ENCODE data around the gene SLC7A6OS.

The SLC7A6OS gene

GRCh38 chr16:68344252-68344651, 33.5 kb upstream of the SLC7A6OS start:
- no peak for DNase-seq (ENCODE audit: low spot score)

GRCh38 chr16:68343137-68343536, 32.4 kb upstream of the SLC7A6OS start:
- DNase-seq (ENCODE audit: low spot score): no peak

- DNase-seq (ENCODE audit: low spot score): no peak
Measured at GRCh38 chr16:68342620-68343019, 31.9 kb upstream of the SLC7A6OS start.

- DNase-seq (ENCODE audit: low spot score): no peak
Measured at GRCh38 chr16:68339214-68339613, 28.5 kb upstream of the SLC7A6OS start.

- DNase-seq (ENCODE audit: low spot score): no peak
Measured at GRCh38 chr16:68338326-68339119, 27.8 kb upstream of the SLC7A6OS start.

- no peak for DNase-seq (ENCODE audit: low spot score)
Measured at GRCh38 chr16:68335175-68335574, 24.4 kb upstream of the SLC7A6OS start.

GRCh38 chr16:68332411-68333121, 21.8 kb upstream of the SLC7A6OS start:
- DNase-seq (ENCODE audit: low spot score): peak; percentile 97

GRCh38 chr16:68331879-68332410, 21.2 kb upstream of the SLC7A6OS start:
- DNase-seq (ENCODE audit: low spot score): no peak

GRCh38 chr16:68328860-68329390, 18.2 kb upstream of the SLC7A6OS start:
- DNase-seq (ENCODE audit: low spot score): no peak

- DNase-seq (ENCODE audit: low spot score): peak; percentile 74
Measured at GRCh38 chr16:68328151-68328859, 17.6 kb upstream of the SLC7A6OS start.

GRCh38 chr16:68324780-68325357, 14.1 kb upstream of the SLC7A6OS start:
- peak; percentile 60 for DNase-seq (ENCODE audit: low spot score)

GRCh38 chr16:68324336-68324735, 13.6 kb upstream of the SLC7A6OS start:
- DNase-seq (ENCODE audit: low spot score): no peak

- no peak for DNase-seq (ENCODE audit: low spot score)
Measured at GRCh38 chr16:68319185-68319908, 8.6 kb upstream of the SLC7A6OS start.

GRCh38 chr16:68313116-68313515, 2.4 kb upstream of the SLC7A6OS start:
- no peak for DNase-seq (ENCODE audit: low spot score)

GRCh38 chr16:68310437-68310773, 341 bp downstream of the SLC7A6OS start:
- no peak for DNase-seq (ENCODE audit: low spot score)

GRCh38 chr16:68309799-68310198, 947 bp downstream of the SLC7A6OS start:
- no peak for DNase-seq (ENCODE audit: low spot score)

GRCh38 chr16:68306633-68307032, 4.1 kb downstream of the SLC7A6OS start:
- DNase-seq (ENCODE audit: low spot score): no peak

GRCh38 chr16:68300734-68301459, 9.8 kb downstream of the SLC7A6OS start:
- no peak for DNase-seq (ENCODE audit: low spot score)

GRCh38 chr16:68299571-68300453, 10.9 kb downstream of the SLC7A6OS start:
- no peak for DNase-seq (ENCODE audit: low spot score)

Data from kidney capillary endothelial cell (primary cell).